Suprapubic skin (tissue), 3 donors: Measurements from ENCODE around the gene PRELID1.

ENCODE experiments used
- EP300 ChIP-seq: sonication (generic); formaldehyde crosslinking; IDR thresholded peaks from one replicate; pipeline ENCODE4 v1.6.1; 2017; ENCODE audit warnings: antibody characterized with exemption
- POLR2A ChIP-seq, 2 donors: fragments of 450-650 bp; IDR thresholded peaks; one replicate each; pipeline ENCODE4 v1.6.1; 2017; ENCODE audit warnings: antibody characterized with exemption in 2 of 2, mild to moderate bottlenecking in 2 of 2, moderate library complexity in 2 of 2
- TF ChIP-seq, protein P1 (sequence below), 2 donors: fragments of 200-600 bp in 1 of 2; fragments of 450-650 bp in 1 of 2; sonication (generic) in 1 of 2; IDR thresholded peaks; one replicate each; pipeline ENCODE4 v1.5.1; 2016 to 2019; ENCODE audit warnings: antibody characterized with exemption in 2 of 2, mild to moderate bottlenecking in 1 of 2, moderate library complexity in 1 of 2

DNA sequence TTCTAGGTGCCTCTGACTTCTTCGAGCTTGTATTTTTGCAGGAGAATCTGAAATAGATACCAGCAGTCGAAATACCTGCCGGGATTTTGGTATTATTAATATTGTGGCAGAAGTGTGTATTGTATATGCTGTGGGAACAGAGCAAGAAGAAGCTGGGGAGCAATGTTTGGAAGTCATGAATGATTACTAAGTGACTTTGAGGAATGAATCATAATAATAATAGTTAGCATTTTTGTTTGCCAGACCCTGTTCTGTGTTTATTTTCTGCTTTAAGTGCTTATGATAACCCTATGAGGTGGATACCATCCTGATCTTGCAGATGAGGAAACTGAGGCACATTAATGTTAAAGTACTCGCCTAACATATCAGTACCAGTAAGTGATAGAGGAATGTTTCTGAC, 32.5 kb upstream of the PRELID1 start:
- TF ChIP-seq EP300 (no peak), POLR2A (IDR thresholded peaks at IDR 0.05) (no peak)
- TF ChIP-seq, protein P1, sequence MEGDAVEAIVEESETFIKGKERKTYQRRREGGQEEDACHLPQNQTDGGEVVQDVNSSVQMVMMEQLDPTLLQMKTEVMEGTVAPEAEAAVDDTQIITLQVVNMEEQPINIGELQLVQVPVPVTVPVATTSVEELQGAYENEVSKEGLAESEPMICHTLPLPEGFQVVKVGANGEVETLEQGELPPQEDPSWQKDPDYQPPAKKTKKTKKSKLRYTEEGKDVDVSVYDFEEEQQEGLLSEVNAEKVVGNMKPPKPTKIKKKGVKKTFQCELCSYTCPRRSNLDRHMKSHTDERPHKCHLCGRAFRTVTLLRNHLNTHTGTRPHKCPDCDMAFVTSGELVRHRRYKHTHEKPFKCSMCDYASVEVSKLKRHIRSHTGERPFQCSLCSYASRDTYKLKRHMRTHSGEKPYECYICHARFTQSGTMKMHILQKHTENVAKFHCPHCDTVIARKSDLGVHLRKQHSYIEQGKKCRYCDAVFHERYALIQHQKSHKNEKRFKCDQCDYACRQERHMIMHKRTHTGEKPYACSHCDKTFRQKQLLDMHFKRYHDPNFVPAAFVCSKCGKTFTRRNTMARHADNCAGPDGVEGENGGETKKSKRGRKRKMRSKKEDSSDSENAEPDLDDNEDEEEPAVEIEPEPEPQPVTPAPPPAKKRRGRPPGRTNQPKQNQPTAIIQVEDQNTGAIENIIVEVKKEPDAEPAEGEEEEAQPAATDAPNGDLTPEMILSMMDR (IDR thresholded peaks at IDR 0.05): no peak
